ENCODE data around the gene CLK4. TPM values are rescaled to one million over a fixed set of nuclear protein-coding genes. Genes with fewer than 3 reads are reported as not detected.

The CLK4 gene
- total RNA-seq, 1 experiment from 2014 or later = 29.3 TPM

GRCh38 chr5:178667688-178668087, 40.8 kb upstream of the CLK4 start:
- H3K36me3 Mint-ChIP-seq (ENCODE audit: insufficient read depth, unreplicated experiment) = no peaks in the 10 kb centered on the region
- no peaks in the 10 kb centered on the region for H3K27me3 Mint-ChIP-seq (ENCODE audit: unreplicated experiment)
- H3K27ac Mint-ChIP-seq (ENCODE audit: unreplicated experiment) = no peak overlapping the region
- H3K4me1 Mint-ChIP-seq (ENCODE audit: low read depth, unreplicated experiment) = no peaks in the 10 kb centered on the region
- no peak overlapping the region for H3K4me3 Mint-ChIP-seq (ENCODE audit: low read depth, unreplicated experiment)
- BruUV-seq (replicated peaks) = no TSS peak
- peaks cover 18% of the 10 kb centered on the region for H3K9me3 Mint-ChIP-seq (ENCODE audit: low read depth, unreplicated experiment)
- intact Hi-C loops (cut with micrococcal nuclease; ENCODE audit: unreplicated experiment) = no loop called here
- CTCF ChIA-PET = no interaction called here
- TF ChIP-seq CTCF (IDR thresholded peaks at IDR 0.05; ENCODE audit: unreplicated experiment) = no peak
- DNase-seq = no peak

GRCh38 chr5:178667101-178667500, 40.3 kb upstream of the CLK4 start:
- Mint-ChIP-seq H3K27me3 (ENCODE audit: unreplicated experiment) (no peaks in the 10 kb centered on the region), H3K4me3 (ENCODE audit: low read depth, unreplicated experiment) (no peak overlapping the region), H3K27ac (ENCODE audit: unreplicated experiment) (no peak overlapping the region), H3K4me1 (ENCODE audit: low read depth, unreplicated experiment) (no peaks in the 10 kb centered on the region), H3K36me3 (ENCODE audit: insufficient read depth, unreplicated experiment) (no peaks in the 10 kb centered on the region), H3K9me3 (ENCODE audit: low read depth, unreplicated experiment) (peaks cover 16% of the 10 kb centered on the region)
- intact Hi-C loops (cut with micrococcal nuclease; ENCODE audit: unreplicated experiment) = no loop called here
- DNase-seq = no peak
- BruUV-seq (replicated peaks) = no TSS peak
- no peak for TF ChIP-seq CTCF (IDR thresholded peaks at IDR 0.05; ENCODE audit: unreplicated experiment)
- CTCF ChIA-PET = no interaction called here

- no peak for TF ChIP-seq CTCF (IDR thresholded peaks at IDR 0.05; ENCODE audit: unreplicated experiment)
- intact Hi-C loops (cut with micrococcal nuclease; ENCODE audit: unreplicated experiment) = no loop called here
- Mint-ChIP-seq H3K27me3 (ENCODE audit: unreplicated experiment) (no peaks in the 10 kb centered on the region), H3K4me1 (ENCODE audit: low read depth, unreplicated experiment) (no peaks in the 10 kb centered on the region), H3K9me3 (ENCODE audit: low read depth, unreplicated experiment) (peaks cover 12% of the 10 kb centered on the region), H3K4me3 (ENCODE audit: low read depth, unreplicated experiment) (no peak overlapping the region), H3K36me3 (ENCODE audit: insufficient read depth, unreplicated experiment) (no peaks in the 10 kb centered on the region), H3K27ac (ENCODE audit: unreplicated experiment) (no peak overlapping the region)
- no TSS peak for BruUV-seq (replicated peaks)
- CTCF ChIA-PET = no interaction called here
- DNase-seq = no peak
Measured at GRCh38 chr5:178664141-178664540, 37.3 kb upstream of the CLK4 start.

GRCh38 chr5:178662541-178662860, 35.7 kb upstream of the CLK4 start:
- no TSS peak for BruUV-seq (replicated peaks)
- intact Hi-C loops (cut with micrococcal nuclease; ENCODE audit: unreplicated experiment) = no loop called here
- Mint-ChIP-seq H3K27ac (ENCODE audit: unreplicated experiment) (no peak overlapping the region), H3K36me3 (ENCODE audit: insufficient read depth, unreplicated experiment) (no peaks in the 10 kb centered on the region), H3K4me3 (ENCODE audit: low read depth, unreplicated experiment) (no peak overlapping the region), H3K4me1 (ENCODE audit: low read depth, unreplicated experiment) (no peaks in the 10 kb centered on the region), H3K9me3 (ENCODE audit: low read depth, unreplicated experiment) (peaks cover 9% of the 10 kb centered on the region), H3K27me3 (ENCODE audit: unreplicated experiment) (no peaks in the 10 kb centered on the region)
- CTCF ChIA-PET = no interaction called here
- DNase-seq = no peak
- no peak for TF ChIP-seq CTCF (IDR thresholded peaks at IDR 0.05; ENCODE audit: unreplicated experiment)
